Measurements from ENCODE around the gene KPNA1. TPM values are rescaled to one million over a fixed set of nuclear protein-coding genes. Genes with fewer than 3 reads are reported as not detected.

KPNA1 gene
- total RNA-seq, 1 donor from 2014 or later: 73.4 TPM

- peaks cover 18% of the 10 kb centered on the region for H3K36me3 Mint-ChIP-seq (ENCODE audit: unreplicated experiment)
- H3K9me3 Mint-ChIP-seq (ENCODE audit: unreplicated experiment): no peaks in the 10 kb centered on the region
- H3K27ac Mint-ChIP-seq (ENCODE audit: unreplicated experiment): no peak overlapping the region
- DNase-seq (ENCODE audit: extremely low spot score, unreplicated experiment): no peak
- peaks cover 22% of the 10 kb centered on the region for H3K4me1 Mint-ChIP-seq (ENCODE audit: unreplicated experiment)
- H3K4me3 Mint-ChIP-seq (ENCODE audit: unreplicated experiment): peak overlapping the region; percentile 18
- no peaks in the 10 kb centered on the region for H3K27me3 Mint-ChIP-seq (ENCODE audit: unreplicated experiment)
- TF ChIP-seq CTCF (IDR thresholded peaks at IDR 0.05): peak; percentile 74
These were observed 45.9 kb upstream of the KPNA1 start for GRCh38 chr3:122560680-122561079.

GRCh38 chr3:122559906-122560305, 45.2 kb upstream of the KPNA1 start:
- H3K4me1 Mint-ChIP-seq (ENCODE audit: unreplicated experiment): peaks cover 18% of the 10 kb centered on the region
- no peaks in the 10 kb centered on the region for H3K9me3 Mint-ChIP-seq (ENCODE audit: unreplicated experiment)
- H3K27ac Mint-ChIP-seq (ENCODE audit: unreplicated experiment): no peak overlapping the region
- no peaks in the 10 kb centered on the region for H3K27me3 Mint-ChIP-seq (ENCODE audit: unreplicated experiment)
- TF ChIP-seq CTCF (IDR thresholded peaks at IDR 0.05): no peak
- DNase-seq (ENCODE audit: extremely low spot score, unreplicated experiment): no peak
- peaks cover 25% of the 10 kb centered on the region for H3K36me3 Mint-ChIP-seq (ENCODE audit: unreplicated experiment)
- no peak overlapping the region for H3K4me3 Mint-ChIP-seq (ENCODE audit: unreplicated experiment)

- Mint-ChIP-seq H3K4me1 (ENCODE audit: unreplicated experiment) (peaks cover 12% of the 10 kb centered on the region), H3K9me3 (ENCODE audit: unreplicated experiment) (no peaks in the 10 kb centered on the region), H3K27ac (ENCODE audit: unreplicated experiment) (no peak overlapping the region), H3K4me3 (ENCODE audit: unreplicated experiment) (no peak overlapping the region), H3K27me3 (ENCODE audit: unreplicated experiment) (no peaks in the 10 kb centered on the region), H3K36me3 (ENCODE audit: unreplicated experiment) (peaks cover 30% of the 10 kb centered on the region)
- no peak for DNase-seq (ENCODE audit: extremely low spot score, unreplicated experiment)
- TF ChIP-seq CTCF (IDR thresholded peaks at IDR 0.05): no peak
These were observed 43.9 kb upstream of the KPNA1 start for GRCh38 chr3:122558605-122559004.

GRCh38 chr3:122557356-122557755, 42.6 kb upstream of the KPNA1 start:
- H3K27ac Mint-ChIP-seq (ENCODE audit: unreplicated experiment): no peak overlapping the region
- DNase-seq (ENCODE audit: extremely low spot score, unreplicated experiment): no peak
- H3K27me3 Mint-ChIP-seq (ENCODE audit: unreplicated experiment): no peaks in the 10 kb centered on the region
- no peak for TF ChIP-seq CTCF (IDR thresholded peaks at IDR 0.05)
- peaks cover 2% of the 10 kb centered on the region for H3K4me1 Mint-ChIP-seq (ENCODE audit: unreplicated experiment)
- no peak overlapping the region for H3K4me3 Mint-ChIP-seq (ENCODE audit: unreplicated experiment)
- H3K36me3 Mint-ChIP-seq (ENCODE audit: unreplicated experiment): peaks cover 40% of the 10 kb centered on the region
- no peaks in the 10 kb centered on the region for H3K9me3 Mint-ChIP-seq (ENCODE audit: unreplicated experiment)

GRCh38 chr3:122555275-122556071, 40.7 kb upstream of the KPNA1 start:
- Mint-ChIP-seq H3K36me3 (ENCODE audit: unreplicated experiment) (peaks cover 51% of the 10 kb centered on the region), H3K4me3 (ENCODE audit: unreplicated experiment) (no peak overlapping the region), H3K27me3 (ENCODE audit: unreplicated experiment) (no peaks in the 10 kb centered on the region), H3K4me1 (ENCODE audit: unreplicated experiment) (peaks cover under 1% of the 10 kb centered on the region), H3K9me3 (ENCODE audit: unreplicated experiment) (no peaks in the 10 kb centered on the region), H3K27ac (ENCODE audit: unreplicated experiment) (no peak overlapping the region)
- no peak for DNase-seq (ENCODE audit: extremely low spot score, unreplicated experiment)
- no peak for TF ChIP-seq CTCF (IDR thresholded peaks at IDR 0.05)

Measured in osteocyte (in vitro differentiated cells).